ENCODE data around the gene CDCA5. TPM values are rescaled to one million over a fixed set of nuclear protein-coding genes. Genes with fewer than 3 reads are reported as not detected.

Gene CDCA5
- total RNA-seq, 2 experiments from 2014 or later: 111 to 119 TPM

DNA sequence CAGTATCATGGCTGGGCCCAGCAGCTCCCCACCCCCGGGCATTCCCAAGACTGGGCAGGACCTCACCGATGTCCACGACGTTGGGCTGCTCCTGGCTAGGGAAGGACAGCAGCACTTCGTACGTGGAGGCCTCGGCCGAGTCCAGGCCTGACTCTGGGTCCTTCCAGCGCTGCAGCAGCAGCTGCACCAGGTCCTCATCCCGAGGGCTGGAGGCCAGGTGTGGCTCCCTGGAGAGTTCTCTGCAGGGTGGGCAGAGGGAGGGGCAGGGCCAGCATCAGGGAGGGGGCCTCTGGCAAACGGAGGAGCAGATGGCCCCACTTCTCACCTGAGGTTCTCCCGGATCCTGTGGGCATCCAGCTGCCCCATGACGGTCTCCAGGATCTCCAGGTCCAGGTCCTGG is 25.8 kb downstream of the CDCA5 start:
- Mint-ChIP-seq H3K9me3 (ENCODE audit: low read depth) (no peaks in the 10 kb centered on the region), H3K36me3 (ENCODE audit: low read depth) (no peaks in the 10 kb centered on the region), H3K27ac (no peak overlapping the region), H3K4me1 (peaks cover 21% of the 10 kb centered on the region), H3K27me3 (no peaks in the 10 kb centered on the region), H3K4me3 (no peak overlapping the region)
- POLR2A ChIA-PET: no interaction called here
- ATAC-seq (no peak), DNase-seq (no peak)
- intact Hi-C loops (cut with DNase I, micrococcal nuclease): no loop called here
- CTCF ChIA-PET: interaction anchor here (0.5 kb wide), 1 partner anchor 1505 kb away, joined by 3 read pairs; no protein-coding TSS in a partner anchor

- ChIA-PET CTCF (interaction anchor here (0.5 kb wide), 1 partner anchor 1504 kb away, joined by 3 read pairs; no protein-coding TSS in a partner anchor), POLR2A (no interaction called here)
- intact Hi-C loops (cut with DNase I, micrococcal nuclease): no loop called here
- H3K27ac Mint-ChIP-seq: no peak overlapping the region
- ATAC-seq: no peak
- no peaks in the 10 kb centered on the region for H3K36me3 Mint-ChIP-seq (ENCODE audit: low read depth)
- H3K27me3 Mint-ChIP-seq: no peaks in the 10 kb centered on the region
- peaks cover 21% of the 10 kb centered on the region for H3K4me1 Mint-ChIP-seq
- H3K4me3 Mint-ChIP-seq: no peak overlapping the region
- H3K9me3 Mint-ChIP-seq (ENCODE audit: low read depth): no peaks in the 10 kb centered on the region
- no peak for DNase-seq
Measured at GRCh38 chr11:65057526-65057925, 26.3 kb downstream of the CDCA5 start.

GRCh38 chr11:65056999-65057398 is 26.8 kb downstream of the CDCA5 start:
- Mint-ChIP-seq H3K27me3 (no peaks in the 10 kb centered on the region), H3K36me3 (ENCODE audit: low read depth) (no peaks in the 10 kb centered on the region), H3K4me1 (peaks cover 21% of the 10 kb centered on the region), H3K4me3 (no peak overlapping the region), H3K27ac (no peak overlapping the region), H3K9me3 (ENCODE audit: low read depth) (no peaks in the 10 kb centered on the region)
- ChIA-PET CTCF (no interaction called here), POLR2A (no interaction called here)
- ATAC-seq (no peak), DNase-seq (no peak)
- intact Hi-C loops (cut with DNase I, micrococcal nuclease): no loop called here

- Mint-ChIP-seq H3K27me3 (no peaks in the 10 kb centered on the region), H3K9me3 (ENCODE audit: low read depth) (no peaks in the 10 kb centered on the region), H3K4me1 (peaks cover 17% of the 10 kb centered on the region), H3K27ac (no peak overlapping the region), H3K36me3 (ENCODE audit: low read depth) (no peaks in the 10 kb centered on the region), H3K4me3 (no peak overlapping the region)
- ChIA-PET CTCF (interaction anchor here (0.6 kb wide), 1 partner anchor 33 kb away, joined by 3 read pairs; no protein-coding TSS in a partner anchor), POLR2A (no interaction called here)
- intact Hi-C loops (cut with DNase I, micrococcal nuclease): no loop called here
- DNase-seq: no peak
- ATAC-seq: no peak
Measured at GRCh38 chr11:65055538-65055937, 28.3 kb downstream of the CDCA5 start.

- Mint-ChIP-seq H3K9me3 (ENCODE audit: low read depth) (no peaks in the 10 kb centered on the region), H3K4me1 (peaks cover 17% of the 10 kb centered on the region), H3K27ac (peak overlapping the region; percentile 48), H3K4me3 (peak overlapping the region; percentile 10), H3K27me3 (no peaks in the 10 kb centered on the region), H3K36me3 (ENCODE audit: low read depth) (no peaks in the 10 kb centered on the region)
- POLR2A ChIA-PET: no interaction called here
- intact Hi-C loops (cut with DNase I, micrococcal nuclease): no loop called here
- DNase-seq: peak; percentile 45
- CTCF ChIA-PET: interaction anchor here (0.6 to 1.0 kb wide), 2 partner anchors 206 to 774 kb away, joined by 3 read pairs; no protein-coding TSS in a partner anchor
- peak; percentile 47 for ATAC-seq
Measured at GRCh38 chr11:65053827-65054508, 29.9 kb downstream of the CDCA5 start.

DNA sequence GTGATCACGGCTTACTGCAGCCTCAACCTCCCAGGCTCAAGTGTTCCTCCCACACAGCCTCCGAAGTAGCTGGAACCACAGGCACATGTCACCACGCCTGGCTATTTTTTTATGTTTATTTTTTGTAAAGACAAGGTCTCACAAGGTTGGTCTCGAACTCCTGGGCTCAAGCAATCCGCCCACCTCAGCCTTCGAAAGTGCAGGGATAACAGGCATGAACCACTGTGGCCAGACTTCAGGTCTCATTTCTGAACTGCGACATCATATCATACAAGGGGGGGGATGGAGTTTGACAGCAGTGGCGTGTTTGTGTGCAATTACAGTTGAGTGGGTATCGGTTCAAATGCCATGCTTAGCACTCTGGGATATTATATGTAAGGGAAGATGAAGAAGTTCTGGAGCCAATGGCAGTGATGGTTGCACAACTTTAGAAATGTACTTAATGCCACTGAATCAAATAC is 32.4 kb downstream of the CDCA5 start:
- ChIA-PET POLR2A (no interaction called here), CTCF (no interaction called here)
- ATAC-seq (no peak), DNase-seq (no peak)
- intact Hi-C loops (cut with DNase I, micrococcal nuclease): no loop called here
- Mint-ChIP-seq H3K27me3 (no peaks in the 10 kb centered on the region), H3K9me3 (ENCODE audit: low read depth) (no peaks in the 10 kb centered on the region), H3K4me3 (no peak overlapping the region), H3K27ac (no peak overlapping the region), H3K36me3 (ENCODE audit: low read depth) (no peaks in the 10 kb centered on the region), H3K4me1 (peaks cover 30% of the 10 kb centered on the region)

DNA sequence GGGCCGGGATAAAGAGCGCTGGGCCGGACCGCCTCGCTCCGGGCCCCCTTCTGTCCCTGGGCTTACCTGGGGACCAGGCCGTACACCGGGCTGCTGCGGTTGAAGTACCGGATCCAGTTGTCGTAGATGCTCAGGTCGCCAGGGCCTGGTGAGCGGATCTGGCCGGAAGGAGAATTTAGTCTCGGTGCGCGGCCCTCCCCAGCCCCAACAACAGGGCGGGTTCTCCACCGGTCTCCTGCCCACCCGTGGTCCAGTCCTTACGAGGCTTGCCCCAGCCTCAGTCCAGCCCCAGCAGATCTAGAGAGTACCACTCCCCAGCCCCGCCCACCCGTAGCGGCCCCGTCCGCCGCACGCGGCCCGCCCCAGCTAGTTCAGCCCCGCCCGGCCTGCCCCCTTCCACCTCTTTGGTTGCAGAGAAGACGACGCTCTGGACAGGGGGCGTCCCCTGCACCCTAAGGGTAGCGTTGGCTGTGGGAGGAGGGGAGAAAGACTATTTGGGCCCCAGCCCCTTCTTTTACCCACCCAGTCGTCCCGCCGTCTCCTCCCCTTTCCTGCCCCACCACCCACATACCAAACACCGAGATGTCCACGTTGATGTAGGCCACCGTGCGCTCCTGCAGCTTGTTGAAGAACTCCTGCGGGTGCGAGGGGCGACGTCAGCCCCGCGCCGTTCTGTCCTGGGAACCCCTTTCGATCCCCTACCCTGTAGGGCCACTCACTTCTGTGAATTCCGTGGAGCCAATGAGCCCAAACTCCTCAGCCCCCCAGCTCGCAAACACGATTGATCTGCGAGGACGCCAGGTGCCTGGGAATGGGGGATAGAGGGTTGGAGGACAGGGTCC is 36.0 kb downstream of the CDCA5 start:
- Mint-ChIP-seq H3K4me1 (peaks cover 20% of the 10 kb centered on the region), H3K4me3 (peak overlapping the region; percentile 66), H3K9me3 (ENCODE audit: low read depth) (no peaks in the 10 kb centered on the region), H3K27ac (peak overlapping the region; percentile 51), H3K36me3 (ENCODE audit: low read depth) (peaks cover 6% of the 10 kb centered on the region), H3K27me3 (no peaks in the 10 kb centered on the region)
- DNase-seq: peak; percentile 51
- intact Hi-C loops (cut with DNase I, micrococcal nuclease): no loop called here
- CTCF ChIA-PET: interaction anchor here (0.6 to 1.2 kb wide), 3 partner anchors 10 to 35 kb away, joined by 4 to 7 read pairs (median 5); partner anchors contain the start of gene ARL2
- peak; percentile 53 for ATAC-seq
- POLR2A ChIA-PET: interaction anchor here (0.6 kb wide), 1 partner anchor 276 kb away, joined by 3 read pairs; no protein-coding TSS in a partner anchor

GRCh38 chr11:65045728-65046127 is 38.1 kb downstream of the CDCA5 start:
- intact Hi-C loops (cut with DNase I, micrococcal nuclease): no loop called here
- Mint-ChIP-seq H3K27me3 (no peaks in the 10 kb centered on the region), H3K9me3 (ENCODE audit: low read depth) (no peaks in the 10 kb centered on the region), H3K4me3 (no peak overlapping the region), H3K4me1 (peaks cover 32% of the 10 kb centered on the region), H3K36me3 (ENCODE audit: low read depth) (peaks cover 6% of the 10 kb centered on the region), H3K27ac (no peak overlapping the region)
- DNase-seq (no peak), ATAC-seq (no peak)
- POLR2A ChIA-PET: interaction anchor here (0.5 kb wide), 1 partner anchor 12 kb away, joined by 4 read pairs; no protein-coding TSS in a partner anchor
- CTCF ChIA-PET: interaction anchor here (0.9 kb wide), 1 partner anchor 270 kb away, joined by 3 read pairs; no protein-coding TSS in a partner anchor

DNA sequence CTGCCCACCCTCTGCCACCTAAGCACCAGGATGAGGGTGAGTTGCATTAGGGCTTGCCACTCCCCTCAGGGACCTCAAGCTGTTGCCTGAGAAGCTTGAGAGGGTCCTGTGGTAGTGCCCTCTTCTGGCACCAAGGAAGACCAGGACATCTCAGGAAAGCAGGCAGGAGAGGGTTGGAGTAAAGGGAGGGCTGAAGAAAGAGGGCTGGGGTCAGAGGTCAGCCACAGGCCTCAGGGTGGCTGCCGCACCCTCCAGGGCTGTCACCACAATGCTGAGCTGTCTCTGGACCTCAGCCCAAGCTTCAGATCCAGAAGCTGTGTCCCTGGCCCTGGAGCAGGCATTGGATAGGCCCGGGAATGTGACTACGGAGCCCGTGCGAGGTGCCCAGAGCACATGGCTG is 38.8 kb downstream of the CDCA5 start:
- no peak for DNase-seq
- ChIA-PET POLR2A (no interaction called here), CTCF (no interaction called here)
- H3K27ac Mint-ChIP-seq: no peak overlapping the region
- peaks cover 34% of the 10 kb centered on the region for H3K4me1 Mint-ChIP-seq
- no peaks in the 10 kb centered on the region for H3K27me3 Mint-ChIP-seq
- intact Hi-C loops (cut with DNase I, micrococcal nuclease): no loop called here
- no peak for ATAC-seq
- H3K9me3 Mint-ChIP-seq (ENCODE audit: low read depth): no peaks in the 10 kb centered on the region
- H3K36me3 Mint-ChIP-seq (ENCODE audit: low read depth): peaks cover 6% of the 10 kb centered on the region
- H3K4me3 Mint-ChIP-seq: no peak overlapping the region

- intact Hi-C loops (cut with DNase I, micrococcal nuclease): loop anchor here in 1 of 2 experiments (5.0 kb wide), 1 partner anchor 38 kb away; the partner anchor contains the start of genes CDCA5 and ZFPL1
- Mint-ChIP-seq H3K4me3 (no peak overlapping the region), H3K36me3 (ENCODE audit: low read depth) (peaks cover 6% of the 10 kb centered on the region), H3K9me3 (ENCODE audit: low read depth) (no peaks in the 10 kb centered on the region), H3K27ac (no peak overlapping the region), H3K27me3 (no peaks in the 10 kb centered on the region), H3K4me1 (peaks cover 34% of the 10 kb centered on the region)
- ChIA-PET CTCF (no interaction called here), POLR2A (no interaction called here)
- ATAC-seq: no peak
- no peak for DNase-seq
Measured at GRCh38 chr11:65043881-65044501, 39.8 kb downstream of the CDCA5 start.

DNA sequence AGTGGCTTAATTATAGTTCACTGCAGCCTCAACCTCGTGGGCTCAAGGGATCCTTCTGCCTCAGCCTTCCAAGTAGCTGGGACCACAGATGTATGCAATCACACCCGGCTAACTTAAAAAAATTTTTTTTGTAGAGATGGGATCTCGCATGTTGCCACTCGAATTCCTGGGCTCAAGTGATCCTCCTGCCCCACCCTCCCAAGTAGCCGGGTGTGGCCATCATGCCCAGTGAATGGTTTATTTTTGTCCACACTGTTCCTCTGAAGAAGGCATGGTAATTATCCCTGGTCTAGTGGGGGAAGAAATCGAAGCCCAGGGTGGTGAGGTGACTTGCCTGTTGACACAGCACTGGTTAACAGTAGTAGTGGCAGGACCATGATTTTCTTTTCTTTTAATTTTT is 40.9 kb downstream of the CDCA5 start:
- DNase-seq (no peak), ATAC-seq (no peak)
- H3K4me3 Mint-ChIP-seq: peak overlapping the region; percentile 86
- no peaks in the 10 kb centered on the region for H3K9me3 Mint-ChIP-seq (ENCODE audit: low read depth)
- intact Hi-C loops (cut with DNase I, micrococcal nuclease): loop anchor here in 1 of 2 experiments (5.0 kb wide), 1 partner anchor 39 kb away; the partner anchor contains the start of genes CDCA5 and ZFPL1
- ChIA-PET POLR2A (interaction anchor here (0.6 kb wide), 1 partner anchor 202 kb away, joined by 4 read pairs; no protein-coding TSS in a partner anchor), CTCF (no interaction called here)
- H3K27me3 Mint-ChIP-seq: no peaks in the 10 kb centered on the region
- peaks cover 6% of the 10 kb centered on the region for H3K36me3 Mint-ChIP-seq (ENCODE audit: low read depth)
- H3K4me1 Mint-ChIP-seq: peaks cover 30% of the 10 kb centered on the region
- no peak overlapping the region for H3K27ac Mint-ChIP-seq
